ENCODE results near the gene SLC4A1.
A peak's percentile ranks its signal among the peaks of the same experiment; 100 is the strongest.

Gene SLC4A1

DNA sequence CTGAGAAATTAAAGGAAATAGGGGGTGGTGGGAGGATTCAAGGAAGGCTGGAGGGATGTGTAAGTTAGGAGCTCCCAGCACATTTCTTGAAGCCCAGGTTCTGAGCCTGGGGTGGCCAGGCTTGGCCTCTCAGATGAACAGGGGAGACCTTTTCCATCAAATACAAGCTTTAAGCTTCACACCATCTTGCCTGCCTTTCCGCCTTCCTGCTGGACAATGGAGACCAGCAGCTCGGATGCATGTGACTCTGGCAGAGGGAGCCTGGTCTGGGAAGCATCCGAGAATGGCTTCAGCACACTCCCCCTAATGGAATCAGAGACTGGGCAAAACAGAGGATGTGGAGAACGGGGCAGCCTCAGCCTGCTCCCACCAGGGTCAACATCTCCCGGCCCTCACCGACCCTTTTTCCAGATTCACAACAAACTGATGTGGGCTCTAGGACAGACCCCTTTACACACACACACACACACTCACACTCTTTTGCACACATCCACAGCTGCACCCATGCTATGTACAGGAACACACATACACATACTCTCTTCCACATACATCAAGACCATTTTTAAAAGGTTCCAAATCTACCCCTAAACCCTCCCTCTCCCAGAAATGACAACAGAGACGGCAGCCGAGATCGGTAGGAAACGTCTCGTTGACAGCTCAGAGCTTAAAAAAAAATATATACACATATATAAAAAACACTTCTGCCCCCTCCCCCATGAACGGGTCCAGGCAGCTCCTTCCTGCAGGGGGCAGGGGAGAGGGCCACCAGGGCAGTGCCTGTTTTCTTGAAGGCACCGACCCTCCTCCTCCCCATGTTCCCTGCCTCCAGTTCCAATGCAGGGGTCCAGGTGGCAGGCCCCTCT, 61.7 kb downstream of the SLC4A1 start:
- TF ChIP-seq, protein P1, sequence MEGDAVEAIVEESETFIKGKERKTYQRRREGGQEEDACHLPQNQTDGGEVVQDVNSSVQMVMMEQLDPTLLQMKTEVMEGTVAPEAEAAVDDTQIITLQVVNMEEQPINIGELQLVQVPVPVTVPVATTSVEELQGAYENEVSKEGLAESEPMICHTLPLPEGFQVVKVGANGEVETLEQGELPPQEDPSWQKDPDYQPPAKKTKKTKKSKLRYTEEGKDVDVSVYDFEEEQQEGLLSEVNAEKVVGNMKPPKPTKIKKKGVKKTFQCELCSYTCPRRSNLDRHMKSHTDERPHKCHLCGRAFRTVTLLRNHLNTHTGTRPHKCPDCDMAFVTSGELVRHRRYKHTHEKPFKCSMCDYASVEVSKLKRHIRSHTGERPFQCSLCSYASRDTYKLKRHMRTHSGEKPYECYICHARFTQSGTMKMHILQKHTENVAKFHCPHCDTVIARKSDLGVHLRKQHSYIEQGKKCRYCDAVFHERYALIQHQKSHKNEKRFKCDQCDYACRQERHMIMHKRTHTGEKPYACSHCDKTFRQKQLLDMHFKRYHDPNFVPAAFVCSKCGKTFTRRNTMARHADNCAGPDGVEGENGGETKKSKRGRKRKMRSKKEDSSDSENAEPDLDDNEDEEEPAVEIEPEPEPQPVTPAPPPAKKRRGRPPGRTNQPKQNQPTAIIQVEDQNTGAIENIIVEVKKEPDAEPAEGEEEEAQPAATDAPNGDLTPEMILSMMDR (IDR thresholded peaks at IDR 0.05), result no peak
- H3K27ac ChIP-seq, result no peak overlapping the region
- no peak overlapping the region for H3K4me3 ChIP-seq
- no peak for DNase-seq (ENCODE audit: low spot score)

DNA sequence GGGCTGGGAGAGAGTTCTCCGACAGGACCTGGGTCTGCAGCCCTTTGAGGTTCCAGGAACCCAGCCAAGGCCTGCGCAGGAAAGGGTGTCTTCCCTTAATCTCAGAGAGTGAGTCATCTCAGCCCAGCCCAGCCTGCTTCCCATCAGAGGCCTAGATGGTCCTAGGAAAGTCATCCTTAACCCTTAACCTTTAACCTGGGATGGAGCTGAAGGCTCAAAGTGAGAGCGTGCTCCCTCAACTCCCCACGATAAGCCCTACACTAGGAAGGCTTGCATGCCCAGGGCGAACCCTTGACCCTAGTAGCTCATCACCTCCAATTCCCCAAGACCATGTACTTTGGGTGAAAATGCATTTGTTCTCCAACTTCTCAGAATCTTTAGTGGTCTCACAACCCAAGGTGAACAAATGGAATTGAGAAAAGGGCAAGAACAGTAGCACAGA, 63.5 kb downstream of the SLC4A1 start:
- TF ChIP-seq, protein P1 (IDR thresholded peaks at IDR 0.05), result no peak
- DNase-seq (ENCODE audit: low spot score), result no peak
- Histone ChIP-seq H3K4me3 (no peak overlapping the region), H3K27ac (peak overlapping the region in 1 of 2 donors; percentile 5)

DNA sequence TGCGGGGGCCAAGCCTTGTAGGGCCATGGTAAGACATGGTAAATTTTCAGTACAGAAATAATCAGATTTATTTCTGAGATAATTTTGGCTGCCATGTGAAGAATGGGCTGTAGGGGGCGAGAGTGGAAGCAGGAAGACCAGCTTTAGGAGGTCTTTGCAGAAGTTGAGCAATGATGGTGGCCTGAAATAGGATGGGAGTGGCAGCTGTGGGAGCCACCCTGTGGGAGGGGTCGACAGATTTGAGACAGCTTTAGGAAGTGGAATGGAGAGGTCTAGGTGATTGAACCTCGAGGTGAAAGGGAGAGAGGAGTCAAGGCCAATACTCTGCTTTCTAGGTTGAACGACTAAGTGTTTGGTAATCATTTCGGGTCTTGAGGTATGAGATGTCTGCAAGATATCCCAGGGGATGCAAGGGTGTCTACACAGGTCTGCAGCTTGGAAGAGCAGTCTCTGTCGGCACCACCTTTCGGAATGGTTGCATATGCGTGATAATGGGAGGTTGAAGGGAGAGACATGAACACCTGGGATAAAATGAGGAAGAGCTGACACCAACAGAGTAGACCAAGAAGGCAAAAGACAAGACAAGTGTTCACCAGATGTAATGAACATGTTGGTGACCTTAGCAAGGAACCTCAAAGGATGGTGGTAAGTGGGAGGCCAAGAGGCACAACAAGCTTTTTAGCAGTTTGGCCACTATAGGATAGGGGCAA, 64.0 kb downstream of the SLC4A1 start:
- TF ChIP-seq, protein P1 (IDR thresholded peaks at IDR 0.05), result peak; percentile 63
- Histone ChIP-seq H3K4me3 (no peak overlapping the region), H3K27ac (peak overlapping the region in 1 of 2 donors; percentile 5)
- DNase-seq (ENCODE audit: low spot score), result no peak

DNA sequence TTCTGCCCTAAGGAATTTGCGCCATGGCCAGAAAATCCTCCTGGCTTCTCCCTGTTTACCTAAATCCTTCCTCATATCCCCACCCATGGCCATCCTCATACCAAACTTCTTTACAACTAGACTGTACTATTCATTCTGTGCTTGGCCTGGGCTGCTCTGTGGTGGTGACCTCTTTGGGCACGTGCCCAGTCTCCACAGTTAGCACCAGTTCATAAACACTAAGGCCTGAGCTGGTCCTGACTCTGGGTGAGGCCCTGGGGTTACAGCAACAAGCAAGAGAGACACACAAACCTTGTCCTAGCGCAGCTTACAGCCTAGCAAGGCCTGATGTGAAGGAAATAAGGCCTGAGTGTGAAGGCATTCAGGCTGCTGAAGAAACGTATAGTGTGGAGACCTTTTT, 65.2 kb downstream of the SLC4A1 start:
- TF ChIP-seq, protein P1 (IDR thresholded peaks at IDR 0.05), result no peak
- Histone ChIP-seq H3K27ac (no peak overlapping the region), H3K4me3 (no peak overlapping the region)
- no peak for DNase-seq (ENCODE audit: low spot score)

DNA sequence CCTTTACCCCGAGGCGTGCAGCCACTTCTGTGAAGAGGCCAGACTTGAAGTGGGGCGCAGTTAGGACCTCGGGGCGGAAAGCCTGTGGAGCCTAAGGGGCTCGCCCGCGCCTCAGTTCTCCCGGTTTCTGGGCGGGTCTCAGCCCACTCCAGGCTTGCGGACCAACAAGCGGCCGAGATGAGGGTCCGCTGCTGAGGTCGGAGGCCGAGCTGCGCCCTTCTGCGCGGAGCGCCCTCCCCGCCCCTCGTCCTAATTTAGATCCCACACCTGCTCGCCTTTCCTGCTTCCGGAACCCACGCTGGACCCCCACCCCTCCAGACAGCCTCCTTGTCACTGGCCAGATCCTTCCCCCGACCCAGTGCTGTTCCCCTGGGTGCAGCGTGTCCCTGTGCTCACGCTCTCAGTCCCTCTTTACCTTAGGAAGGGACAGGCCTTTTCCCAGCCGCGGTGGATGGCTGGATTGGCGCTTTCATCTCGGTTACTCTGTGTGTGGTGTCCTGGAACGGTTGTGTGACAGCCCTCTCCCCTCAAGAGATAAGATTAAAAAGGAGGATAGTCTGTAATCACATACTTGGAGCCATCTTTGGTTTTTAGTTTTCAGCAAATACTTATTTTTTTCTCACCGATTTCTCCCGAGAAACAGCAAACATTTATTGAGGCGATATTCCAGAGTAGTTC, 67.3 kb downstream of the SLC4A1 start:
- no peak for DNase-seq (ENCODE audit: low spot score)
- Histone ChIP-seq H3K4me3 (peak overlapping the region; percentile 85), H3K27ac (peak overlapping the region; percentile 78 to 98)
- TF ChIP-seq, protein P1 (IDR thresholded peaks at IDR 0.05), result no peak

DNA sequence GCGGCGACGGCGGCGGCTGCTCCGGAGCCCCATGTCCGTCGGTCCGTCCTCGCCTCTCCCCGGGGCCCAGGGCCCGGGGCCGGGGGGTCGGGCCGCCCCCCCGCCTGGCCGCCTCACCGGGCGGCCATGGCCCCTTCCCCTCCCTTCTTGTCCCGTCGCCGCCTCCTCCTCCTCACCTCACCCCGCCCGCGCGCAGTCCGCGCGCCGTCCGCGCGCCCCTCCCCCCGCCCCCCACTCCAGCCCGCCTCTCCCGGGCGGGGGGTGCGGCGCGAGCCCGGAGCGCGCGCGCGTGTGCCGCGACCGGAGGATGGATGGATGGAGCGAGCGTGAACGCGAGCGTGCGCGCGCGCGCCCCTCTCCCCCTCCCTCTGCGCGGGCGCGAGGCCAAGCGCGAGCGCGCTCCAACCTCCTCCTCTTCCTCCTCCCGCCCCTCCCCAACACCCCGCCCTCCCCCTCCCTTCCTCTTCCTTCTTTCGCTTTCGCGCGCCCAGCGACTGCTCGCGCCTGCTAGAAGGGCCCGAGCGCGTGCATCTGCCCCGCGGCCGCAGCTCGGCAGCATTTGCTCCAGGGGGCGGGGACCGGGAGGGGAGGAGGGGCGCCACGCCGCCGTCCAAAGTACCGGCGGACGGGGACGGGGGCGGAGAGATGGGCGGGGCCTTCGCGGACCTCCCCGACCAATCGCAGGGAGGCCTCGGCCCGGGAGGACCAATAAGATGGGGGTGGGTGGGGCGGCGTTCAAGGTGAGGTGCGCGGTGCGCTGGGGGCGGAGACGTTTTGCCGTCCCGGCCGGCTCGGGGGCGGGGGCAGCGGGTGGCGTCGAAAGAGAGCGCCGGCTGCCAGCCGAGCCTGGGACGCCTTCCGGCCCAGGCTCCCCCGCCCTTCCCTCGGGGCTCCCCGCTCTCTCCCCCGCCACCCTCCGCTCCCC, 68.1 kb downstream of the SLC4A1 start, which contains the start of gene ATXN7L3:
Gene ATXN7L3, minus strand, starts transcription at position 332 of the 925 bp plus-strand sequence. CDS start 1,814 bp downstream, outside the sequence.
- Histone ChIP-seq H3K4me3 (peak within 1 kb of the TSS; percentile 85), H3K27ac (peak within 1 kb of the TSS; percentile 87 to 98)
- TF ChIP-seq, protein P1 (IDR thresholded peaks at IDR 0.05), result no peak
- peak; percentile 99 for DNase-seq (ENCODE audit: low spot score)
